ENCODE measurements around the gene CEACAM8. TPM values are rescaled to one million over a fixed set of nuclear protein-coding genes. Genes with fewer than 3 reads are reported as not detected.
A peak's percentile ranks its signal among the peaks of the same experiment; 100 is the strongest.

CEACAM8 gene
- total RNA-seq, 1 experiment from 2014 or later = not detected

- peaks cover 7 to 32% (median 21%) of the 10 kb centered on the region in 3 experiments; a peak in 6 of 7 replicates for H3K36me3 Mint-ChIP-seq (ENCODE audit: insufficient read depth in 1 of 3, low read depth in 3 of 3)
- H2AFZ ChIP-seq (ENCODE audit: low read length) = no peak overlapping the region
- no peaks in the 10 kb centered on the region for H3K27me3 ChIP-seq (ENCODE audit: insufficient read depth, low read length)
- H3K18ac ChIP-seq (ENCODE audit: insufficient read length, low read depth, low read length) = no peak overlapping the region
- no peak overlapping the region for H2BK20ac ChIP-seq (ENCODE audit: low read depth, low read length, poor library complexity, severe bottlenecking)
- H4K5ac ChIP-seq (ENCODE audit: insufficient read length, low read depth, low read length) = no peak overlapping the region
- DNase-seq = peak; percentile 22
- H2BK120ac ChIP-seq (ENCODE audit: low read depth, low read length, poor library complexity, severe bottlenecking) = no peak overlapping the region
- H3K23me2 ChIP-seq (ENCODE audit: insufficient read length, low read depth, low read length, poor library complexity, severe bottlenecking) = no peaks in the 10 kb centered on the region
- H4K91ac ChIP-seq (ENCODE audit: insufficient read length, low read depth, low read length) = no peak overlapping the region
- H3K27me3 Mint-ChIP-seq (ENCODE audit: low read depth) = peaks cover 28% of the 10 kb centered on the region
- no peak overlapping the region for H3K14ac ChIP-seq (ENCODE audit: insufficient read depth, low read length)
- no peak overlapping the region for H3K9ac ChIP-seq (ENCODE audit: extremely low read depth, insufficient read length, low read length)
- peaks cover 28 to 33% of the 10 kb centered on the region in 2 experiments for H3K4me1 Mint-ChIP-seq
- H3K4ac ChIP-seq (ENCODE audit: low read depth, low read length) = no peak overlapping the region
- H2AK5ac ChIP-seq (ENCODE audit: insufficient read length, low read length) = no peak overlapping the region
- peaks cover 1% of the 10 kb centered on the region; the same call in 1 of the 2 replicates for H3K4me1 ChIP-seq (ENCODE audit: insufficient read depth, low read length)
- no peak overlapping the region for H2BK12ac ChIP-seq (ENCODE audit: insufficient read length, low read depth, low read length)
- no peak overlapping the region for H3T11ph ChIP-seq (ENCODE audit: low read length)
- H4K8ac ChIP-seq (replicated peaks; ENCODE audit: insufficient read length, low read depth, low read length) = no peak overlapping the region
- H3K9me3 Mint-ChIP-seq = peaks cover 31 to 39% of the 10 kb centered on the region in 2 experiments
- H3K9me3 ChIP-seq (ENCODE audit: control insufficient read depth, low read depth, low read length) = no peaks in the 10 kb centered on the region
- no peaks in the 10 kb centered on the region for H3K79me2 ChIP-seq (ENCODE audit: insufficient read depth, low read length)
- peak overlapping the region in 1 of 3 experiments; percentile 85; a peak in 1 of 7 replicates for H3K27ac Mint-ChIP-seq
- H3K56ac ChIP-seq (ENCODE audit: insufficient read length, low read depth, low read length) = no peak overlapping the region
- H4K20me1 ChIP-seq (ENCODE audit: control insufficient read depth, insufficient read depth, insufficient read length) = no peaks in the 10 kb centered on the region
- H2BK15ac ChIP-seq (ENCODE audit: low read depth, low read length) = no peak overlapping the region
- TF ChIP-seq CTCF (conservative IDR thresholded peaks at IDR 0.05) = no peak
- H3K23ac ChIP-seq (ENCODE audit: insufficient read length, low read depth, low read length) = no peak overlapping the region
- H3K4me2 ChIP-seq (ENCODE audit: insufficient read depth, insufficient read length, low read length) = no peak overlapping the region
- no peak overlapping the region for H3K4me3 Mint-ChIP-seq
- no CpG with 5 or more reads among the region's 8 CpGs for WGBS (ENCODE audit: extremely low coverage, insufficient read length, low lambda C conversion rate)
- H3K79me1 ChIP-seq (ENCODE audit: insufficient read depth, low read depth, low read length, poor library complexity, severe bottlenecking) = no peaks in the 10 kb centered on the region
- no peak overlapping the region for H2BK5ac ChIP-seq (ENCODE audit: insufficient read length, low read length)
- no peak overlapping the region for H3K27ac ChIP-seq (ENCODE audit: insufficient read length, low read depth, low read length)
Measured at GRCh38 chr19:42553292-42554045, 41.3 kb downstream of the CEACAM8 start.

Data from H9 (cell line).